ENCODE measurements around the gene EPN2. TPM values are rescaled to one million over a fixed set of nuclear protein-coding genes. Genes with fewer than 3 reads are reported as not detected.

Gene EPN2
- total and polyA plus RNA-seq, 4 donors = 5.6 to 23.8 (median 12.2) TPM

GRCh38 chr17:19291646-19292376, 54.6 kb downstream of the EPN2 start:
- Histone ChIP-seq H3K36me3 (ENCODE audit: control insufficient read depth in 4 of 4, insufficient read depth in 3 of 4, low read depth in 1 of 4, low read length in 3 of 4) (no peaks in the 10 kb centered on the region), H3K27me3 (ENCODE audit: control insufficient read depth in 4 of 4, insufficient read depth in 4 of 4, low read length in 3 of 4) (no peaks in the 10 kb centered on the region), H3K4me1 (ENCODE audit: control insufficient read depth in 4 of 4, insufficient read depth in 4 of 4, low read length in 3 of 4) (no peaks in the 10 kb centered on the region), H3K9me3 (ENCODE audit: control insufficient read depth in 4 of 4, low read length in 3 of 4) (no peaks in the 10 kb centered on the region), H3K9ac (ENCODE audit: low read depth in 1 of 2, low read length in 2 of 2) (no peak overlapping the region), H3K4me3 (ENCODE audit: low read depth in 1 of 3, low read length in 3 of 3) (no peak overlapping the region), H3K27ac (ENCODE audit: low read depth in 1 of 2, low read length in 2 of 2) (no peak overlapping the region)
- DNase-seq (ENCODE audit: low spot score) = no peak
- 87% methylated on average over 12 of the region's 12 CpGs for WGBS
- TF ChIP-seq HNF4G (IDR thresholded peaks at IDR 0.05) (no peak), NR2F2 (IDR thresholded peaks at IDR 0.05) (no peak), CTCF (IDR thresholded peaks at IDR 0.05; ENCODE audit: low read depth, low read length, missing input control) (no peak), JUND (IDR thresholded peaks at IDR 0.05) (no peak), SP1 (IDR thresholded peaks at IDR 0.05) (no peak), ATF3 (IDR thresholded peaks at IDR 0.05) (no peak), REST (IDR thresholded peaks at IDR 0.05) (no peak), FOXA1 (IDR thresholded peaks at IDR 0.05) (no peak), HNF4A (conservative IDR thresholded peaks at IDR 0.05) (no peak), MAX (IDR thresholded peaks at IDR 0.05) (no peak), EGR1 (IDR thresholded peaks at IDR 0.05; ENCODE audit: low read depth in 2 of 2) (no peak), ZBTB33 (IDR thresholded peaks at IDR 0.05) (no peak), TAF1 (conservative IDR thresholded peaks at IDR 0.05) (no peak), RXRA (IDR thresholded peaks at IDR 0.05) (no peak), FOXA2 (IDR thresholded peaks at IDR 0.05) (no peak), GABPA (IDR thresholded peaks at IDR 0.05 in 1 of 2, conservative IDR thresholded peaks at IDR 0.05 in 1 of 2) (no peak), YY1 (IDR thresholded peaks at IDR 0.05) (no peak)

All from liver (tissue), 9 donors.